G401 (cell line): ENCODE results near the gene CMA1. TPM values are rescaled to one million over a fixed set of nuclear protein-coding genes. Genes with fewer than 3 reads are reported as not detected.
"Not testable (repeated sequence)": the region's sequence is repeated elsewhere in the genome, so short reads cannot be mapped to it uniquely, and the experiment has no call there.

Experiments
- DNase-seq: peaks from one replicate; pipeline ENCODE4 v3.0.0-alpha.2; 2015; ENCODE audit warnings: low spot score
- in situ Hi-C: cut with HindIII; loops from 2 replicates; pipeline ENCODE4 v1.10.0; 2016; ENCODE audit warnings: low sequenced_read_pairs, mixed read lengths
- total RNA-seq: library from RNA; depleted of rRNA; stranded (reverse); fragments of >200 nt; shearing (Covaris generic); gene quantifications from 2 replicates; pipeline ENCODE4 v1.2.3, GENCODE V29; 2014; rRNA removed

Gene CMA1
- total RNA-seq, 1 experiment from 2014 or later: not detected

GRCh38 chr14:24475261-24475660 lies 32.8 kb downstream of the CMA1 start:
- no peak for DNase-seq
- in situ Hi-C loops: no loop called here

- DNase-seq: no peak
- in situ Hi-C loops: no loop called here
These were observed 34.9 kb downstream of the CMA1 start for GRCh38 chr14:24473211-24473610.

DNA sequence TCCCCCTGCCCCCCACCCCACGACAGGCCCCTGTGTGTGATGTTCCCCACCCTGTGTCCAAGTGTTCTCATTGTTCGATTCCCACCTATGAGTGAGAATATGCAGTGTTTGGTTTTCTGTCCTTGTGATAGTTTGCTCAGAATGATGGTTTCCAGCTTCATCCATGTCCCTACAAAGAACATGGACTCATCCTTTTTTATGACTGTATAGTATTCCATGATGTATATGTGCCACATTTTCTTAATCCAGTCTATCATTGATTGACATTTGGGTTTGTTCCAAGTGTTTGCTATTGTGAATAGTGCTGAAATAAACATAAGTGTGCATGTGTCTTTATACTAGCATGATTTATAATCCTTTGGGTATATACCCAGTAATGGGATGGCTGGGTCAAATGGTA lies 37.6 kb downstream of the CMA1 start:
- in situ Hi-C loops, DNase-seq: not testable (repeated sequence)

DNA sequence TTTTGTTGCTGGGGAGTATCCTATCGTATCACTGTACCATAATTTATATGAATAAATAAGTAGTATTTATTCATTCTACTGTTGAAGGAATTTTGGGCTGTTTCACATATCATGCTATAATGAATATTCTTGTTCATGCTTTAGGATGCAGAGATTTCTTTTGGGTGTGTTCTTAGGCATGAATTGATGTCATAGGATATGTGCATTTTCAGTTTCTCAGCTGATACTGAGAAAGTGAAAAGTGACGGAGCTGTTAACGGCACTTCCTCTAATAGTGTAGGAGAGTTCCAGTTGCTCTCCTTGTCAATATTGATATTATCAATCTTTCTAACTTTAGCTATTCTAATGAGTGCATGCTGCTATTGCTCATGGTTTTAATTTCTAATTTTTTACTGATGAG lies 42.3 kb downstream of the CMA1 start:
- in situ Hi-C loops: no loop called here
- DNase-seq: no peak

GRCh38 chr14:24465368-24465767 lies 42.7 kb downstream of the CMA1 start:
- in situ Hi-C loops: no loop called here
- no peak for DNase-seq

DNA sequence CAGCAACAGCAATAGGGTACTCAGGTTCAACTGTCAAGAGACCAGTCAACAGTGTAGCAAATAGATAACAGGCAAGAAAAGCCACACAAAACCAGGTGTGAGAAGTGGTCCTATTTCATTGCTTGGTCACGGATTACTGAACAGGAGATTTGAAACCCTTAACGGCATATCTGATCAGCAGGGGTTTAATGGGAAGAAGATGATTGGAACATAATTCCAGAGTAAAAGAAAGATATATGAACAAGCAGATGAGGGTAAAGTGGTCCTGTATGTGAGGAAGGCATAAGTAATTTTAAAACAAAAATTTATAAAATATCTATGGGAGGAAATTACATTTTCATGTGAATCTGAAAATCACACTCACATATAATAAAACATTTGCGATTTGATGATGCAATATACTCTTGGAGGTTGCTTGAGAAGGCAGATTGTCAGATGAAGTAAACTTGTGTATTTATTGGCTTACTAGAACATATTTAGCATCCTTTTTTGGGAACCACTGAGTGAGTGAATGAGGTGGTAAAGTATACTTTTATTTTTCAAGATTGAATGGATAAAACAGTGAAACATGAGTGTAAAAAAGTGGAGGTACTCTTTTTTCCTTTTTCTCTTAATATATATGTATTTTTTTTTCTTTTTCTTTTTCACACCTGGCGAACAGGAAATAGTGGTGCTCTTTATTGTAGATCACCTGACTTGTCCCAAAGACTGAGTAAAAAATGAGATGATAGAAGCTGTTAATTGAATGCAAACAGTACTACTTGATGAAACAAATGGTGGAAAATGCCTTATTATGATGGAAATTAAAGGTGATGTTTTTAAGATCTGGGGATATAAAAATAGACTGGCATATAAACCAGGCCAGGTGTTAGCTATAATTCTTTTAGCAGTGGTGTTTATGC lies 43.9 kb downstream of the CMA1 start:
- in situ Hi-C loops: no loop called here
- DNase-seq: no peak

DNA sequence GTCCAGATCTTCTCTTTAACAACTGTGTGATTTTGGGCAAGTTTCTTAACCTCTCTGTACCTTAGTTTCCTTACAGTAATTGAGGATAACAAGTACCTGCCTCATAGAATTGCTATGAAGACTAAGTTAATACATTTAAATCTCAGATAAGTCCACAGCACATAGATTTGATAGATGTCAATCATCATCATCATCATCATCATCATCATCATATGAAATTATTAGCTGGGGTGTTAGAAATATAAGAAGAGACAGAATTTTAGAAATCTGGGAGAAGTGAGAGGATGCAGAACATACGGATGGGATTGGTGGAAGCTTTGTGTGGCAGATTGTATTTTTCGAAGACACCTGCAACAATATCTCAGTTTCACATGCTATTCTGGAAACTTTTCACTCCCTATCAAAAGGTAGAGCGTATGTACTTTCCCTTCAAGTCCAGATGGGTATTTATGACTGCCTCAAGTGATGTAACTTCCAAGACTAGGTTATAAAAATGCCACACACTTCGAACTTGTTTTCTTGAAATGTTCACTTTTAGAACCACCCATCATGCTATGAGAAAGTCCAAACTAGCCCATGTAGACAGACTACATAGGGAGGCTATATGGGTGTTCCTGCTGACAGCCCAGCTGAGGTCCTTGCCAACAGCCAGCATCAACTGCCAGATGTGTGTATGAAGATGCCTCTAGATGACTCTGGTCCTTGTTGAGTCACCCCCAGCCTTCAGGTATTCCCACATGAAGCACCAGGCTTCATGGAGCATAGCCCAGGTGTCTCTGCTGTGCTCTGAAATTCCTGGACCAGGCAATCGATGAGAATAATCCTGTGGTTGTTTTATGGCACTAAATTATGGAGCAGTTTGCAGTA lies 44.8 kb downstream of the CMA1 start:
- in situ Hi-C loops: no loop called here
- DNase-seq: no peak

DNA sequence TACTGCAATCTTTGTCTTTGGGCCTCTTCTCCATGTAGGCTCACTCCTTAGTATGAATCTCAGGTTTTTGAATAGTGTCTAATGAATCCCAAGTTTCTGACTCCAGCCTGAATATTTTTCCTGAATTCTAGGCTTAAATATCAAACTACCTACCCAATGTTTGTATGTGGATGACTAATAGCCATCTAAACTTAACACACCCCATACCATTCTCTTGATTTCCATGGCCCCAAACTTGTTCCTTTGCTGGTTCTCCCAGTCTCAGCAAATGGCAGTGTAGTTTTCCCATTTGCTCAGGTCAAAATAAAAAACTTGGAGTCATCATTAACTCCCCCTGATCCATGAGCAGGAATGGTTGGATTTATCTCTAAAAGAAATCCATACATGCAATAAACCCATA lies 46.7 kb downstream of the CMA1 start:
- in situ Hi-C loops: no loop called here
- DNase-seq: no peak

DNA sequence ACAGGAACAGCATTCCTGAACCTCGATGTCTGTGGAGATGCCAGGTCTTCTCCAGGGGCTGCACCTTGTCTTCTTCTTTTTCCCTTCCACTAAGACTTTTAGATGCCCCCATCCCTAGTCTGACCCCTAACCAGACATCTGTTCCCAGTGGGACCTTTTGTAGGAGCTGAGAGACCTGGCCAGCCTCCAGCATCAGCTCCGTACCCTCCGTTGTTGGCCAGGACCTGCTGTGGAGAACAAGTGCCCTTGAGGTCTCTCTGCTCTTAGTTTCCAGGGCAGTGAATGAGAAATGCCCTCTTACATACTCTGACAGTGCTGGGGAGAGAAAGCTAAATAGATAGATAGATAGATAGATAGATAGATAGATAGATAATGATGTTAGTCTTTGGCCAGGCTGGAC lies 48.7 kb downstream of the CMA1 start:
- in situ Hi-C loops: no loop called here
- DNase-seq: no peak

GRCh38 chr14:24458736-24459135 lies 49.3 kb downstream of the CMA1 start:
- in situ Hi-C loops: no loop called here
- no peak for DNase-seq

DNA sequence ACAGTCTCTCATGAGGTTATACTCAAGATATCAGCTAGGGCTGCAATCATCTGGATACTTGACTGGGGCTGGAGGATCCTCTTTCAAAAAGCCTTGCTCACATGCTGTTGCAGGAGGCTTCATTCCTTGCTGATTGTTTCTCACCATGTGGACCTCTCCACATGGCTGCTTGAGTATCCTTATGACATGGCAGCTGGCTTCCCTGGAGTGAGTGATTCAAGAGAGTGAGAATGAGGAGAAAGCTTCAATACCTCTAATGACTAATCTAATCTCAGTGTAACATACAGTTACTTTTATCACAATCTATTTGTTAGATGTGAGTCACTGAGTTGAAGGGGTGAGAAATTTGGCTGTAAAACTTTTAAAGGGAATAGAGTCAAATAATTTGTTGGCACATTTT lies 51.1 kb downstream of the CMA1 start:
- in situ Hi-C loops: no loop called here
- DNase-seq: no peak

Other genes with a start within 250 kb of the CMA1 start
- 0.10 TPM in 1 of 2 replicates, not detected in the other for gene TGM1, start 245.1 kb downstream of the CMA1 start, total RNA-seq
- gene RABGGTA, start 236.7 kb downstream of the CMA1 start, total RNA-seq: 19.0 and 23.6 TPM in 2 replicates
- 3.8 and 11.4 TPM in 2 replicates for gene DHRS1, start 208.5 kb downstream of the CMA1 start, total RNA-seq
- gene NOP9, start 208.4 kb downstream of the CMA1 start, total RNA-seq: 28.7 and 28.9 TPM in 2 replicates
- 1.7 TPM in 1 of 2 replicates, not detected in the other for gene CIDEB, start 200.3 kb downstream of the CMA1 start, total RNA-seq
- gene LTB4R2, start 198.1 kb downstream of the CMA1 start, total RNA-seq: 1.8 and 5.4 TPM in 2 replicates
- 1.6 and 5.7 TPM in 2 replicates for gene LTB4R, start 196.8 kb downstream of the CMA1 start, total RNA-seq
- gene ADCY4, start 173.2 kb downstream of the CMA1 start, total RNA-seq: not detected in 2 replicates
- not detected in 2 replicates for gene RIPK3, start 168.3 kb downstream of the CMA1 start, total RNA-seq
- gene NFATC4, start 140.1 kb downstream of the CMA1 start, total RNA-seq: 41.4 and 45.5 TPM in 2 replicates
- gene NYNRIN, start 109.3 kb downstream of the CMA1 start, total RNA-seq: 19.7 and 24.1 TPM in 2 replicates
- gene CBLN3, start 78.6 kb downstream of the CMA1 start, total RNA-seq: 0.25 and 0.88 TPM in 2 replicates
- 41.9 and 54.9 TPM in 2 replicates for gene KHNYN, start 78.3 kb downstream of the CMA1 start, total RNA-seq
- 49.2 and 56.4 TPM in 2 replicates for gene SDR39U1, start 65.5 kb downstream of the CMA1 start, total RNA-seq
- not detected in 2 replicates for gene CTSG, start 68.0 kb upstream of the CMA1 start, total RNA-seq
- not detected in 2 replicates for gene GZMH, start 101.4 kb upstream of the CMA1 start, total RNA-seq
- gene GZMB, start 125.9 kb upstream of the CMA1 start, total RNA-seq: not detected in 2 replicates